ENCODE data around the gene RYR2. TPM values are rescaled to one million over a fixed set of nuclear protein-coding genes. Genes with fewer than 3 reads are reported as not detected.

The RYR2 gene
- polyA plus RNA-seq, 1 of the 3 experiments (the other 2 are of a cell fraction), result under 0.01 TPM

GRCh38 chr1:237713916-237714315 lies 671.9 kb downstream of the RYR2 start (continued):
- TF ChIP-seq PBX3 (IDR thresholded peaks at IDR 0.05), result no peak
- no peak for TF ChIP-seq YY1 (IDR thresholded peaks at IDR 0.05; ENCODE audit: low read depth)
- TF ChIP-seq RAD21 (IDR thresholded peaks at IDR 0.05; ENCODE audit: low read length), result no peak
- TF ChIP-seq GATA2 (CRISPR knock-in tag; IDR thresholded peaks at IDR 0.05), result no peak
- TF ChIP-seq, protein P1, sequence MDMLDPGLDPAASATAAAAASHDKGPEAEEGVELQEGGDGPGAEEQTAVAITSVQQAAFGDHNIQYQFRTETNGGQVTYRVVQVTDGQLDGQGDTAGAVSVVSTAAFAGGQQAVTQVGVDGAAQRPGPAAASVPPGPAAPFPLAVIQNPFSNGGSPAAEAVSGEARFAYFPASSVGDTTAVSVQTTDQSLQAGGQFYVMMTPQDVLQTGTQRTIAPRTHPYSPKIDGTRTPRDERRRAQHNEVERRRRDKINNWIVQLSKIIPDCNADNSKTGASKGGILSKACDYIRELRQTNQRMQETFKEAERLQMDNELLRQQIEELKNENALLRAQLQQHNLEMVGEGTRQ (IDR thresholded peaks at IDR 0.05; ENCODE audit: borderline replicate concordance, low read depth, low read length), result no peak
- TF ChIP-seq ELF1 (IDR thresholded peaks at IDR 0.05), result no peak
- TF ChIP-seq, protein P2, sequence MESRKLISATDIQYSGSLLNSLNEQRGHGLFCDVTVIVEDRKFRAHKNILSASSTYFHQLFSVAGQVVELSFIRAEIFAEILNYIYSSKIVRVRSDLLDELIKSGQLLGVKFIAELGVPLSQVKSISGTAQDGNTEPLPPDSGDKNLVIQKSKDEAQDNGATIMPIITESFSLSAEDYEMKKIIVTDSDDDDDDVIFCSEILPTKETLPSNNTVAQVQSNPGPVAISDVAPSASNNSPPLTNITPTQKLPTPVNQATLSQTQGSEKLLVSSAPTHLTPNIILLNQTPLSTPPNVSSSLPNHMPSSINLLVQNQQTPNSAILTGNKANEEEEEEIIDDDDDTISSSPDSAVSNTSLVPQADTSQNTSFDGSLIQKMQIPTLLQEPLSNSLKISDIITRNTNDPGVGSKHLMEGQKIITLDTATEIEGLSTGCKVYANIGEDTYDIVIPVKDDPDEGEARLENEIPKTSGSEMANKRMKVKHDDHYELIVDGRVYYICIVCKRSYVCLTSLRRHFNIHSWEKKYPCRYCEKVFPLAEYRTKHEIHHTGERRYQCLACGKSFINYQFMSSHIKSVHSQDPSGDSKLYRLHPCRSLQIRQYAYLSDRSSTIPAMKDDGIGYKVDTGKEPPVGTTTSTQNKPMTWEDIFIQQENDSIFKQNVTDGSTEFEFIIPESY (IDR thresholded peaks at IDR 0.05; ENCODE audit: borderline replicate concordance, low read depth), result no peak
- TF ChIP-seq TCF12 (IDR thresholded peaks at IDR 0.05), result no peak

DNA sequence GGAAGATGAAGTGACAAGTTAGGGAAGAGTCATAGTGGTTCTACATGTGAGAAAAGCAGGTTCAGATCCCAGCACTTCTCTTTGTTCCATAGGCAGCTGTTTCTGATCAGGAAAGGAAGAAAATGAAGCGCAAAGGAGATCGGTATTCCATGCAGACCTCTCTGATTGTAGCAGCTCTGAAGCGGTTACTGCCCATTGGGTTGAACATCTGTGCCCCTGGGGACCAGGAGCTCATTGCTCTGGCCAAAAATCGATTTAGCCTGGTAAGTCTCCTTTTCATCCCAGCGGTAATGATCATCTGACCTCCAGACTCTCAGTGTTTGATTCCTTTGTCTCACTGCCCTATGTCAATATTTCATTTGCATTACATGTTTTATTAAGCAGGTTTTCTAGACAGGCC lies 675.1 kb downstream of the RYR2 start:
- H4K20me1 ChIP-seq (ENCODE audit: insufficient read depth), result no peaks in the 10 kb centered on the region
- 56% methylated on average over 5 of the region's 5 CpGs for WGBS (ENCODE audit: low lambda C conversion rate)
- no peak overlapping the region for H3K27ac ChIP-seq (ENCODE audit: low read depth in 2 of 2, low read length in 1 of 2)
- H3K79me2 ChIP-seq (ENCODE audit: insufficient read depth), result no peaks in the 10 kb centered on the region
- no peaks in the 10 kb centered on the region for H3K36me3 ChIP-seq (replicated peaks in 1 of 2; ENCODE audit: control insufficient read depth in 1 of 2, insufficient read depth in 2 of 2, low read length in 1 of 2)
- no peak overlapping the region for H2AFZ ChIP-seq (ENCODE audit: low read depth)
- H3F3A ChIP-seq (replicated peaks; ENCODE audit: insufficient read depth), result no peaks in the 10 kb centered on the region
- POLR2A ChIA-PET, result no interaction called here
- CTCF ChIA-PET, result no interaction called here
- no peak overlapping the region for H3K4me3 ChIP-seq (ENCODE audit: low read depth in 2 of 2, low read length in 1 of 2)
- H3K4me2 ChIP-seq, result no peak overlapping the region
- H3K4me1 ChIP-seq (ENCODE audit: control insufficient read depth in 1 of 2, insufficient read depth in 2 of 2, low read depth in 1 of 2, low read length in 1 of 2), result peaks cover 0 to 2% of the 10 kb centered on the region in 2 experiments; a peak in 1 of 4 replicates
- no peaks in the 10 kb centered on the region for H3K9me2 ChIP-seq
- no peaks in the 10 kb centered on the region for H3K27me3 ChIP-seq (ENCODE audit: insufficient read depth)
- DNase-seq, result no peak
- H3K9me3 ChIP-seq, result no peaks in the 10 kb centered on the region
- TF ChIP-seq EP300 (IDR thresholded peaks at IDR 0.05; ENCODE audit: borderline replicate concordance in 1 of 2, low read depth in 1 of 2, low read length in 1 of 2), result no peak
- TF ChIP-seq, protein P3, sequence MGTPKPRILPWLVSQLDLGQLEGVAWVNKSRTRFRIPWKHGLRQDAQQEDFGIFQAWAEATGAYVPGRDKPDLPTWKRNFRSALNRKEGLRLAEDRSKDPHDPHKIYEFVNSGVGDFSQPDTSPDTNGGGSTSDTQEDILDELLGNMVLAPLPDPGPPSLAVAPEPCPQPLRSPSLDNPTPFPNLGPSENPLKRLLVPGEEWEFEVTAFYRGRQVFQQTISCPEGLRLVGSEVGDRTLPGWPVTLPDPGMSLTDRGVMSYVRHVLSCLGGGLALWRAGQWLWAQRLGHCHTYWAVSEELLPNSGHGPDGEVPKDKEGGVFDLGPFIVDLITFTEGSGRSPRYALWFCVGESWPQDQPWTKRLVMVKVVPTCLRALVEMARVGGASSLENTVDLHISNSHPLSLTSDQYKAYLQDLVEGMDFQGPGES (IDR thresholded peaks at IDR 0.05; ENCODE audit: low read depth, low read length), result no peak
- TF ChIP-seq RFX5 (IDR thresholded peaks at IDR 0.05; ENCODE audit: low read length), result no peak
- TF ChIP-seq EZH2phosphoT487 (IDR thresholded peaks at IDR 0.05; ENCODE audit: borderline replicate concordance, low read depth), result no peak
- no peak overlapping the region for H3K9ac ChIP-seq

All from SK-N-SH (cell line).